ENCODE results near the gene AKAP10.
A peak's percentile ranks its signal among the peaks of the same experiment; 100 is the strongest.
"Not testable (repeated sequence)": the region's sequence is repeated elsewhere in the genome, so short reads cannot be mapped to it uniquely, and the experiment has no call there.

Gene AKAP10

DNA sequence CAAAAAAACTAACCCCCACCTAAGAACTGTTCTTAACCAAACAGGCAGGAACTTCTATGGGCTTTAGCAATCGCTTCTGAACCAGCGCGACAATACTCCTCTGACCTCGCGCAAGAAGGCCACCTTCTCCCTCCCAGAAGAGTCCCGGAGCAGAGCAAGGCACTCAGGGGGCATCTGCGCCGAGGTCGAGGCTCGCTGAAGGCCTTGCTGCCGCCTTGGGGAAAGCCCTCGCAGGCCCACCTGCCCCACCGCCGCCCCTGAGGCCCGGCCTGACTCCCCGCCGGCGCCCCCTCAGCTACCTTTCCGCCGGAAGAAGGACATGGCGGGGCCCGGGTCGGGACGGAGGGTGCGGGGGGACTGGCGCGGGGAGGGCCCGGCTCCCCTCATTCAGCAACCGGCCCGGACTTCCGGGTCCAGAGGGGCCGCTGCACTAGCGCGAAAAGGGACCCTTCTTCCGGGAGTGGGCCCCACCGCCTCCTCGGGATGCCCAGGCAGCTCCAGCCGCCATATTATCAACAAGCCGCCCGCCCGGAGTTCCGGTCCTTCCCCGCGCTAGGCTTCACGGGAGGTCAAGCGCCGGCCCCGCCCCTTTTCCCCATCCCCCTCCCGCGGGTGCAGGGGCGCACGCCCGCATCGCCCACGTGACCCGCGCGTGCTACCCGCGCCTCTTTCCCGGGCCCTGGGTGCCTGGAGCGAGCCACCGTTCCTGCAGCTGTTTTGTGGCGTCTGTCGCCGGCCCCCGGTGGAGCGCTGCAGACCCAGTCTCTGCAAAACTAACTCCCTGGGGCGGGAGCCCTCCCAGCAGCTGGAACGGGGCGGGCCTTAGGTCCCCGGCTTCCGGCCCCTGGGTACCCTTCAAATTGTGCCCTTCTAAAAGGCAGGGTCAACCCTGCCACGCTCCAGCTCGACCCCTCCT lies at the start of gene AKAP10:
Gene AKAP10, minus strand, starts transcription at position 536 of the 916 bp plus-strand sequence. Its CDS starts 149 bp downstream, at position 387.
- intact Hi-C loops (cut with micrococcal nuclease): no loop called here
- H3K9me3 Mint-ChIP-seq: no peaks in the 10 kb centered on the region
- peaks cover 69% of the 10 kb centered on the region for H3K4me1 Mint-ChIP-seq (ENCODE audit: low read depth)
- no peaks in the 10 kb centered on the region for H3K27me3 Mint-ChIP-seq
- peak within 1 kb of the TSS; percentile 97 for H3K27ac Mint-ChIP-seq
- H3K36me3 Mint-ChIP-seq (ENCODE audit: low read depth): peaks cover 34% of the 10 kb centered on the region
- peak within 1 kb of the TSS; percentile 84 for H3K4me3 Mint-ChIP-seq

DNA sequence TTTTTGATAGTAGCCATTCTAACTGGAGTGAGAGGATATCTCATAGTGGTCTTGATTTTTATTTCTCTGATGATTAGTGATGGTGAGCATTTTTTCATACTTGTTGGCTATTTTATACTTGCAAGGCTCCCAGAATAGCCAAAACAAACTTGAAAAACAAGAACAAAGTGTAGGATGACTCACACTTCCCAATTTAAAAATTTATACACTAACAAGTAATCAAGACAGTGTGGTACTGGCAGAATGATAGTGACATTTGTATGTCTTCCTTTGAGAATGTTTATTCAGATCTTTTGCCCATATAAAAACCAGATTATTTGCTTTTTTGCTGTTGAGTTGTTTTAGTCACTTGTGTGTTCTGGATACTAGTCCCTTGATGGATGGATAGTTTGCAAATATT lies 49.3 kb upstream of the AKAP10 start:
- no peaks in the 10 kb centered on the region for H3K36me3 Mint-ChIP-seq (ENCODE audit: low read depth)
- H3K27ac Mint-ChIP-seq: peak overlapping the region; percentile 67
- intact Hi-C loops (cut with micrococcal nuclease): no loop called here
- no peaks in the 10 kb centered on the region for H3K9me3 Mint-ChIP-seq
- peaks cover 28% of the 10 kb centered on the region for H3K4me1 Mint-ChIP-seq (ENCODE audit: low read depth)
- no peak overlapping the region for H3K4me3 Mint-ChIP-seq
- H3K27me3 Mint-ChIP-seq: no peaks in the 10 kb centered on the region

DNA sequence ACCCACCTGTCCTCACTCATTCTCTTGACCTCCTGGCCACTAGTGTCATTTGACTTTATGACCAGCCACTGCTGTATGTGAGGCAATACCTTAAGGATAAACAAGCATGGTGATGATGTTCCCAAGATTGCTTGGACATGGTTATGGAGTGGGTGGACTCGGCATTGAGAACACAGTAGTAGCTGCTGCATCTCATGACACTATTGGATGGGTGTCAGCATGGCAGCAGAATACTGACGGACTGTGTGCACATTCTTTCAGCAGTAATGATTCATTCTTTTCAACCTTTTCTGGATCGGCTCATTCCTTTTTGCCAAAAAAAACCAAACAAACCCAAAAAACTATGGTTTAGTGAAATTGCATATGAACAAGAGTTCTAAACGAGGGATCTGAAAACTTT lies 45.1 kb upstream of the AKAP10 start:
- intact Hi-C loops (cut with micrococcal nuclease): no loop called here
- no peaks in the 10 kb centered on the region for H3K36me3 Mint-ChIP-seq (ENCODE audit: low read depth)
- H3K4me3 Mint-ChIP-seq: no peak overlapping the region
- H3K27me3 Mint-ChIP-seq: no peaks in the 10 kb centered on the region
- H3K4me1 Mint-ChIP-seq (ENCODE audit: low read depth): peaks cover 23% of the 10 kb centered on the region
- H3K9me3 Mint-ChIP-seq: no peaks in the 10 kb centered on the region
- H3K27ac Mint-ChIP-seq: no peak overlapping the region

- H3K9me3 Mint-ChIP-seq; H3K36me3 Mint-ChIP-seq (ENCODE audit: low read depth); H3K4me1 Mint-ChIP-seq (ENCODE audit: low read depth); intact Hi-C loops (cut with micrococcal nuclease); H3K27ac Mint-ChIP-seq; H3K4me3 Mint-ChIP-seq; H3K27me3 Mint-ChIP-seq: not testable (repeated sequence)
Observed at GRCh38 chr17:20016475-20016992, 38.9 kb upstream of the AKAP10 start.

- Mint-ChIP-seq H3K27ac (no peak overlapping the region), H3K4me1 (ENCODE audit: low read depth) (peaks cover 20% of the 10 kb centered on the region), H3K4me3 (no peak overlapping the region), H3K27me3 (peaks cover 21% of the 10 kb centered on the region), H3K36me3 (ENCODE audit: low read depth) (peaks cover 3% of the 10 kb centered on the region), H3K9me3 (no peaks in the 10 kb centered on the region)
- intact Hi-C loops (cut with micrococcal nuclease): no loop called here
Observed at GRCh38 chr17:20012017-20012536, 34.4 kb upstream of the AKAP10 start.

- H3K9me3 Mint-ChIP-seq: no peaks in the 10 kb centered on the region
- H3K4me3 Mint-ChIP-seq: no peak overlapping the region
- H3K27ac Mint-ChIP-seq: no peak overlapping the region
- peaks cover 30% of the 10 kb centered on the region for H3K27me3 Mint-ChIP-seq
- H3K36me3 Mint-ChIP-seq (ENCODE audit: low read depth): no peaks in the 10 kb centered on the region
- peaks cover 20% of the 10 kb centered on the region for H3K4me1 Mint-ChIP-seq (ENCODE audit: low read depth)
- intact Hi-C loops (cut with micrococcal nuclease): no loop called here
Observed at GRCh38 chr17:20010936-20011335, 33.3 kb upstream of the AKAP10 start.

DNA sequence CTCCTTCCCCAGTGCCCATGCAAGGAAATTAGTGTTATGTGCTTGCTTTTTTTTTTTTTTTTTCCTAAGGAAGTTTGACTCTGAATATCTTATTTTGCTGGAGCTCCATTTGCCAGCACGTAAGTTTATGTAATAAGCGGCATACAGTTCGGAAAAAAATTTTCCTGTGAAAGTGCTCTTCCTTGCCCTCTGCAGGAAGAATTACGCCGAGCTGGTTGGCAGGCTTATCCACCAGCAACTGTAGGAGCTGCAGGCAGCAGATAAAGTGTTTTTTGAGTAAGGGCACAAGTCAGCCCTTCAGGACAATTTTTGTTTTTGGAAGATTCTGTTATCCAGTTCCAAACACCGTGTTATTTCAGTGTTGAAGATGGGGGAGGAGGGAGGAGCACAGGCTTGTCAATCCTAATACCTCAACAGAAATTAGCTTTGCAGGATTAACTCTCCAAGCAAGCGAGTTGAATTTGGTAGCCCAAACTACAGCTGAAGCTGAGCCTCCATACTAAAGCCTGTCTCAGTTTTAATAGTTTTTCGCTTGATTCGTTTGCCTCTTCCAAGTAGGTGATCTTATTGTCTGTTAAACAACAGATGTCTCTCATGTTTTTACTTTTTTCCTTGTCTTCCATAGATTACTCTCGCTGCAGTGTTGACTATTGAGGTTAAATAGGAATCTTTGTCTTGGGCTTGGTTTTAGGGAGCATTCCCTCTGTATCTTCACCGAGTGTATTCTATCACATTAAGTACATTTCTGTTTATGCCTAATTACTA lies 32.7 kb upstream of the AKAP10 start:
- Mint-ChIP-seq H3K27ac (peak overlapping the region; percentile 32), H3K27me3 (peaks cover 35% of the 10 kb centered on the region), H3K4me3 (peak overlapping the region; percentile 92), H3K4me1 (ENCODE audit: low read depth) (peaks cover 20% of the 10 kb centered on the region), H3K9me3 (no peaks in the 10 kb centered on the region), H3K36me3 (ENCODE audit: low read depth) (no peaks in the 10 kb centered on the region)
- intact Hi-C loops (cut with micrococcal nuclease): no loop called here

GRCh38 chr17:20009302-20010098 lies 31.9 kb upstream of the AKAP10 start, which contains the start of gene SPECC1:
Gene SPECC1 (plus strand): TSS chr17:20009359. CDS start chr17:20096652, 87,293 bp downstream.
- H3K4me3 Mint-ChIP-seq: peak within 1 kb of the TSS; percentile 92
- H3K36me3 Mint-ChIP-seq (ENCODE audit: low read depth): no peaks in the 10 kb centered on the region
- peaks cover 41% of the 10 kb centered on the region for H3K27me3 Mint-ChIP-seq
- intact Hi-C loops (cut with micrococcal nuclease): loop anchor here (5.0 kb wide), 1 partner anchor 108 kb away; no protein-coding TSS in a partner anchor
- H3K4me1 Mint-ChIP-seq (ENCODE audit: low read depth): peaks cover 20% of the 10 kb centered on the region
- H3K27ac Mint-ChIP-seq: peak within 1 kb of the TSS; percentile 61
- H3K9me3 Mint-ChIP-seq: no peaks in the 10 kb centered on the region

- Mint-ChIP-seq H3K36me3 (ENCODE audit: low read depth) (no peaks in the 10 kb centered on the region), H3K4me3 (peak overlapping the region; percentile 92), H3K27me3 (peaks cover 41% of the 10 kb centered on the region), H3K27ac (peak overlapping the region; percentile 61), H3K9me3 (no peaks in the 10 kb centered on the region), H3K4me1 (ENCODE audit: low read depth) (peaks cover 20% of the 10 kb centered on the region)
- intact Hi-C loops (cut with micrococcal nuclease): loop anchor here (5.0 kb wide), 1 partner anchor 108 kb away; no protein-coding TSS in a partner anchor
Observed at GRCh38 chr17:20009052-20009301, 31.3 kb upstream of the AKAP10 start.

DNA sequence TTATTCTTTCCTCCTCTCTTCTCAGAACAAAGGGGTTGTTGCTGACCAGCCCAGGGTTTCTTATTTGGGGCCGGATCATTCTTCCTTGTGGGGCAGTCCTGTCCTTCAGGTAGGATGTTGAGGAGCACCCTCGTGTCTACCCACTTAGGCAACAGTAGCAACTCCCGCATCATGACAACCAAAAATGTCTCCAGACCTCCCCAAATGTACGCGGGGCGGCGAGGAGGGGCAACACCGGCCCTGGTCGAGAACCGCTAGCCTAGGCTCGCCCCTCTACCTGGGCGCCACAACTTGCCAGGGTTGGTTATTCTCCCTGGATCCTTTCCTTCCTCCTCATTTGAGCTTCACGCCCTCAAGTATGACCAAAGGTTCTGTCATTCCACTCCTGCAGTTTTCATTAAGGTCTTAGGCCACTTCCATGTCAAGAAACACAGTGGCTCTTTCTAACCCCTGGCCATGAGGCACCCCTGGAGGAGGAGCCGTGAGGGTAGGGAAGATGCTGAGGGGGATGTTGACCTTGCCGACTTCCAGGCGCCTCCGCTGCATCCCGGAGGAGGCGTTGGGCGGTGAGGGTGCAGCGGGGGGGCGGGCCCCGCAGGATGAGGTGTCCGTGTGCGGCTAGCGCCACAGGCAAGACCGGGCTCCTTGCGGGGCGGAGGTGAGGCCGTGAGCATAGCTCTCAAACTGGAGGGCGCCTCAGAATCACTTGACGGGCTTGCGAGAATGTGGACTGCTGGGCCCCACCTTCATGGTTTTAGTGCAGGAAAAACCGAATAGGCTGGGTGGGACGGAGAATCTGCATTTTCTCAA lies 30.8 kb upstream of the AKAP10 start:
- Mint-ChIP-seq H3K4me1 (ENCODE audit: low read depth) (peaks cover 23% of the 10 kb centered on the region), H3K27ac (peak overlapping the region; percentile 61), H3K4me3 (peak overlapping the region; percentile 92), H3K27me3 (peaks cover 41% of the 10 kb centered on the region), H3K9me3 (no peaks in the 10 kb centered on the region), H3K36me3 (ENCODE audit: low read depth) (no peaks in the 10 kb centered on the region)
- intact Hi-C loops (cut with micrococcal nuclease): loop anchor here (5.0 kb wide), 1 partner anchor 109 kb away; no protein-coding TSS in a partner anchor

GRCh38 chr17:19996502-19996901 lies 18.9 kb upstream of the AKAP10 start:
- Mint-ChIP-seq H3K9me3 (no peaks in the 10 kb centered on the region), H3K27ac (no peak overlapping the region), H3K36me3 (ENCODE audit: low read depth) (no peaks in the 10 kb centered on the region), H3K27me3 (peaks cover 15% of the 10 kb centered on the region), H3K4me3 (no peak overlapping the region), H3K4me1 (ENCODE audit: low read depth) (peaks cover 16% of the 10 kb centered on the region)
- intact Hi-C loops (cut with micrococcal nuclease): loop anchor here (10.0 kb wide), 1 partner anchor 318 kb away; no protein-coding TSS in a partner anchor

DNA sequence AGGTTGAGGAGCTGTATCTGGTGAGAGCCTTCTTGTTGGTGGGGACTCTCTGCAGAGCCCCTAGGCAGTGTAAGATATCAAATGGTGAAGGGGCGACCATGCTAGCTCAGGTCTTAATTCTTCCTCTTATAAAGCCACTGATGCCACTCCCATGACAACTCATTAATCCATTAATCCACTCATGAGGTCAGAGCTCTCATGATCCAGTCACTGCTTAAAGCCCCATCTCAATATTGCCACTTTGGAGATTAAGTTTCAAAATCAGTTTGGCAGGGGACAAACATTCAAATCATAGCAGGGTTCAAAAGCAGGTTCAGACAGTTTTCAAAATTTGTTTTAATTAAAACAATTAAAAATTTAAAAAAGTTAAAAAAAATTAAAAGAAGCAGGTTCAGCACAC lies 18.5 kb upstream of the AKAP10 start:
- intact Hi-C loops (cut with micrococcal nuclease): loop anchor here (10.0 kb wide), 1 partner anchor 319 kb away; no protein-coding TSS in a partner anchor
- H3K27ac Mint-ChIP-seq: no peak overlapping the region
- H3K36me3 Mint-ChIP-seq (ENCODE audit: low read depth): no peaks in the 10 kb centered on the region

More for the DNA sequence above, 18.5 kb upstream of the AKAP10 start:
- peaks cover 16% of the 10 kb centered on the region for H3K27me3 Mint-ChIP-seq
- no peaks in the 10 kb centered on the region for H3K9me3 Mint-ChIP-seq
- peaks cover 16% of the 10 kb centered on the region for H3K4me1 Mint-ChIP-seq (ENCODE audit: low read depth)
- no peak overlapping the region for H3K4me3 Mint-ChIP-seq
